ENCODE data around the gene PSMD13. TPM values are rescaled to one million over a fixed set of nuclear protein-coding genes. Genes with fewer than 3 reads are reported as not detected.

The PSMD13 gene
- total RNA-seq, 1 experiment from 2014 or later = 141 TPM

DNA sequence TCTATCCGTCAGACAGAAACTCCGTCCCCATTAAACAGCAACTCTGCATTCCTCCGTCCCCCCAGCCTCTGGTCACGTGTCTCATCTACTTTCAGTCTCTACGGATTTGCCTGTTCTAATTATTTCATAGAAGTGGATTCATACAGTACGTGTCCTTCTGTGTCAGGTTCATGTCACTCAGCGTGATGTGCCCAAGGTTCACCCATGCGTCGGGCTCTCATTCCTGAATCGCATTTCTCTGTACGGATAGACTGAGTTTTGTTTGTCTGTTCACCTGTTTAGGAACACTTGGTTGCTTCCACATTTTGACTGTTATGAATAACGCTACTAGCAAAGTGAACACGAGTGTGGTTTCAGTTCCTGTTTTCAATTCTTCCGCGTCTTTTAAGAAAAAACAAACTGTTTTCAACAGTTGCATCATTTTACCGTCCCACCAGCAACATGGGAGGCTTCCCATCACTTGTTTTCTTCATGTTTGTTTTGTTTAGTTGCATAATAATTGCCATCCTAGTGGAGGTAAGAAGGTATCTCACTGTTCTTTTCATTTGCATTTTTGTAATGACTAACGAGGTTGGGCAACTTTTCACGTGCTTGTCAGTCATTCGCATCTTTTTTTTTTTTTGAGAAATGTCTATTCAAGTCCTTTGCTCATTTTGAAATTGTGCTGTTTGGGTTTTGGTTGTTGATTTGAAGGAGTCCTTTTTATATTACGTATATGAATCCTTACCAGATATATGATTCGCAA is 32.5 kb downstream of the PSMD13 start:
- peak; percentile 10 for DNase-seq
- peaks cover 26 to 28% of the 10 kb centered on the region in 2 experiments for H3K4me1 Mint-ChIP-seq
- H3K9me3 Mint-ChIP-seq = peaks cover 20 to 25% of the 10 kb centered on the region in 2 experiments
- H2BK120ac ChIP-seq (ENCODE audit: low read depth, low read length, poor library complexity, severe bottlenecking) = no peak overlapping the region
- H3K79me1 ChIP-seq (ENCODE audit: insufficient read depth, low read depth, low read length, poor library complexity, severe bottlenecking) = no peaks in the 10 kb centered on the region
- no peak overlapping the region for H3K23ac ChIP-seq (ENCODE audit: insufficient read length, low read depth, low read length)
- no peak overlapping the region for H2AK5ac ChIP-seq (ENCODE audit: insufficient read length, low read length)
- no peak overlapping the region for H3T11ph ChIP-seq (ENCODE audit: low read length)
- no peaks in the 10 kb centered on the region for H4K20me1 ChIP-seq (ENCODE audit: control insufficient read depth, insufficient read depth, insufficient read length)
- peak overlapping the region; percentile 25 to 52 (median 37); a peak in 5 of 7 replicates for H3K27ac Mint-ChIP-seq
- no peak overlapping the region for H3K27ac ChIP-seq (ENCODE audit: insufficient read length, low read depth, low read length)
- H3K4me1 ChIP-seq (ENCODE audit: insufficient read depth, low read length) = peaks cover 6% of the 10 kb centered on the region
- no peaks in the 10 kb centered on the region for H3K9me3 ChIP-seq (ENCODE audit: control insufficient read depth, low read depth, low read length)
- no peak overlapping the region for H3K56ac ChIP-seq (ENCODE audit: insufficient read length, low read depth, low read length)
- H2BK20ac ChIP-seq (ENCODE audit: low read depth, low read length, poor library complexity, severe bottlenecking) = no peak overlapping the region
- H3K36me3 Mint-ChIP-seq (ENCODE audit: insufficient read depth in 1 of 3, low read depth in 3 of 3) = peaks cover 0 to 6% (median 3%) of the 10 kb centered on the region in 3 experiments; a peak in 4 of 7 replicates
- no CpG with 5 or more reads among the region's 21 CpGs for WGBS (ENCODE audit: extremely low coverage, insufficient read length, low lambda C conversion rate)
- TF ChIP-seq, protein P1, sequence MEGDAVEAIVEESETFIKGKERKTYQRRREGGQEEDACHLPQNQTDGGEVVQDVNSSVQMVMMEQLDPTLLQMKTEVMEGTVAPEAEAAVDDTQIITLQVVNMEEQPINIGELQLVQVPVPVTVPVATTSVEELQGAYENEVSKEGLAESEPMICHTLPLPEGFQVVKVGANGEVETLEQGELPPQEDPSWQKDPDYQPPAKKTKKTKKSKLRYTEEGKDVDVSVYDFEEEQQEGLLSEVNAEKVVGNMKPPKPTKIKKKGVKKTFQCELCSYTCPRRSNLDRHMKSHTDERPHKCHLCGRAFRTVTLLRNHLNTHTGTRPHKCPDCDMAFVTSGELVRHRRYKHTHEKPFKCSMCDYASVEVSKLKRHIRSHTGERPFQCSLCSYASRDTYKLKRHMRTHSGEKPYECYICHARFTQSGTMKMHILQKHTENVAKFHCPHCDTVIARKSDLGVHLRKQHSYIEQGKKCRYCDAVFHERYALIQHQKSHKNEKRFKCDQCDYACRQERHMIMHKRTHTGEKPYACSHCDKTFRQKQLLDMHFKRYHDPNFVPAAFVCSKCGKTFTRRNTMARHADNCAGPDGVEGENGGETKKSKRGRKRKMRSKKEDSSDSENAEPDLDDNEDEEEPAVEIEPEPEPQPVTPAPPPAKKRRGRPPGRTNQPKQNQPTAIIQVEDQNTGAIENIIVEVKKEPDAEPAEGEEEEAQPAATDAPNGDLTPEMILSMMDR (conservative IDR thresholded peaks at IDR 0.05) = peak; percentile 12; the same call in 1 of the 3 replicates
- peak overlapping the region; percentile 14 to 30; a peak in 3 of 5 replicates for H3K4me3 Mint-ChIP-seq
- no peak overlapping the region for H2BK12ac ChIP-seq (ENCODE audit: insufficient read length, low read depth, low read length)
- H3K4me2 ChIP-seq (ENCODE audit: insufficient read depth, insufficient read length, low read length) = peak overlapping the region; percentile 14
- H3K9ac ChIP-seq (ENCODE audit: extremely low read depth, insufficient read length, low read length) = peak overlapping the region; percentile 6
- peaks cover 13% of the 10 kb centered on the region for H3K27me3 Mint-ChIP-seq (ENCODE audit: low read depth)
- no peak overlapping the region for H2BK5ac ChIP-seq (ENCODE audit: insufficient read length, low read length)
- H4K5ac ChIP-seq (ENCODE audit: insufficient read length, low read depth, low read length) = no peak overlapping the region
- H2AFZ ChIP-seq (ENCODE audit: low read length) = peak overlapping the region; percentile 24
- no peak overlapping the region; the same call in 1 of the 2 replicates for H3K4ac ChIP-seq (ENCODE audit: low read depth, low read length)
- H3K23me2 ChIP-seq (ENCODE audit: insufficient read length, low read depth, low read length, poor library complexity, severe bottlenecking) = no peaks in the 10 kb centered on the region
- H3K18ac ChIP-seq (ENCODE audit: insufficient read length, low read depth, low read length) = peak overlapping the region; percentile 61
- H4K91ac ChIP-seq (ENCODE audit: insufficient read length, low read depth, low read length) = no peak overlapping the region
- H3K14ac ChIP-seq (ENCODE audit: insufficient read depth, low read length) = no peak overlapping the region
- no peak overlapping the region for H2BK15ac ChIP-seq (ENCODE audit: low read depth, low read length)
- no peaks in the 10 kb centered on the region for H3K27me3 ChIP-seq (ENCODE audit: insufficient read depth, low read length)
- H4K8ac ChIP-seq (replicated peaks; ENCODE audit: insufficient read length, low read depth, low read length) = no peak overlapping the region
- H3K79me2 ChIP-seq (ENCODE audit: insufficient read depth, low read length) = no peaks in the 10 kb centered on the region

Data from H9 (cell line).